NCI-H146 treated with DMSO at 0.1 percent for 48 hours (cell line): ENCODE measurements around the gene SUSD4.
"Not testable (repeated sequence)": the region's sequence is repeated elsewhere in the genome, so short reads cannot be mapped to it uniquely, and the experiment has no call there.

Source experiments
- DNase-seq: peaks from one replicate; lab custom pipeline; 2025; ENCODE audit not compliant: unreplicated experiment; lab: John Stamatoyannopoulos, UW

SUSD4 gene

GRCh38 chr1:223298701-223299100, 65.3 kb downstream of the SUSD4 start:
- no peak for DNase-seq

- DNase-seq = no peak
These were observed 66.2 kb downstream of the SUSD4 start for GRCh38 chr1:223297800-223298199.

GRCh38 chr1:223291796-223292195, 72.2 kb downstream of the SUSD4 start:
- no peak for DNase-seq

- no peak for DNase-seq
These were observed 73.6 kb downstream of the SUSD4 start for GRCh38 chr1:223290397-223290796.

GRCh38 chr1:223289621-223290020, 74.4 kb downstream of the SUSD4 start:
- no peak for DNase-seq

- no peak for DNase-seq
These were observed 75.2 kb downstream of the SUSD4 start for GRCh38 chr1:223288826-223289225.

GRCh38 chr1:223285452-223285851, 78.5 kb downstream of the SUSD4 start:
- no peak for DNase-seq

GRCh38 chr1:223283697-223284096, 80.3 kb downstream of the SUSD4 start:
- DNase-seq = not testable (repeated sequence)

GRCh38 chr1:223278311-223278710, 85.7 kb downstream of the SUSD4 start:
- not testable (repeated sequence) for DNase-seq

- no peak for DNase-seq
These were observed 87.9 kb downstream of the SUSD4 start for GRCh38 chr1:223276029-223276428.

GRCh38 chr1:223273511-223273910, 90.5 kb downstream of the SUSD4 start:
- DNase-seq = no peak

- no peak for DNase-seq
These were observed 92.7 kb downstream of the SUSD4 start for GRCh38 chr1:223271085-223271781.

- DNase-seq = no peak
These were observed 93.8 kb downstream of the SUSD4 start for GRCh38 chr1:223270155-223270554.

- DNase-seq = no peak
These were observed 95.0 kb downstream of the SUSD4 start for GRCh38 chr1:223269006-223269405.

GRCh38 chr1:223266632-223267172, 97.3 kb downstream of the SUSD4 start:
- no peak for DNase-seq

GRCh38 chr1:223264983-223265908, 98.7 kb downstream of the SUSD4 start:
- DNase-seq = no peak

GRCh38 chr1:223264529-223264928, 99.4 kb downstream of the SUSD4 start:
- no peak for DNase-seq

GRCh38 chr1:223261914-223262313, 102.1 kb downstream of the SUSD4 start:
- no peak for DNase-seq

GRCh38 chr1:223260712-223261111, 103.3 kb downstream of the SUSD4 start:
- no peak for DNase-seq

- no peak for DNase-seq
These were observed 104.5 kb downstream of the SUSD4 start for GRCh38 chr1:223259462-223259861.

GRCh38 chr1:223258751-223259198, 105.2 kb downstream of the SUSD4 start:
- no peak for DNase-seq
